HG03520 (cell line): ENCODE results near the gene GGT1.
"Not testable (repeated sequence)": the region's sequence is repeated elsewhere in the genome, so short reads cannot be mapped to it uniquely, and the experiment has no call there.

Experiments used
- ATAC-seq: cut with Tn5 transposase; IDR thresholded peaks from one replicate; pipeline ENCODE4 v1.9.1; 2021; ENCODE audit warnings: mild to moderate bottlenecking, moderate library complexity; ENCODE audit not compliant: unreplicated experiment

Gene GGT1

GRCh38 chr22:24583221-24584165 is 19.5 kb upstream of the GGT1 start:
- ATAC-seq, result no peak

GRCh38 chr22:24584166-24584790 is 18.7 kb upstream of the GGT1 start:
- ATAC-seq, result no peak

- ATAC-seq, result no peak
These were observed 18.1 kb upstream of the GGT1 start for GRCh38 chr22:24584871-24585411.

DNA sequence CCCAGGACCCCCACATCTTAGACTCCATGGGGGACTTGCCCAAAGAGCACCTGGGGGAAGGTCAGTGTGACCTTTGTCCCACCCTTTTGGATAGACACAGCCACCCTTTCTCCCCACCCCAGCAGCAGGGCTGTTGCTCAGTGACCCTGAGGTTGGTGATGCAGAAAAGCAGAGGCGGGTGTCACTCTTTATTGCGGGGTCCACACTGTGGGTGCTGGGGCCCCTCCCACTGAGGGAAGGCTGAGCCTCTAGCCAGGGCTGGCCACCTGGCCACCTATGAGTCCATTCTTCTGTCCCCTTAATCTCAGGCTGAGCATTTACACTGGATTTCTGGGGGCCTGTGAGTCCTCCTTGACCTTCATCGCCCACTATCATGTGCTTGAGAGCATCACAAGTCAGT is 17.5 kb upstream of the GGT1 start:
- no peak for ATAC-seq

- no peak for ATAC-seq
These were observed 17.0 kb upstream of the GGT1 start for GRCh38 chr22:24585927-24586546.

DNA sequence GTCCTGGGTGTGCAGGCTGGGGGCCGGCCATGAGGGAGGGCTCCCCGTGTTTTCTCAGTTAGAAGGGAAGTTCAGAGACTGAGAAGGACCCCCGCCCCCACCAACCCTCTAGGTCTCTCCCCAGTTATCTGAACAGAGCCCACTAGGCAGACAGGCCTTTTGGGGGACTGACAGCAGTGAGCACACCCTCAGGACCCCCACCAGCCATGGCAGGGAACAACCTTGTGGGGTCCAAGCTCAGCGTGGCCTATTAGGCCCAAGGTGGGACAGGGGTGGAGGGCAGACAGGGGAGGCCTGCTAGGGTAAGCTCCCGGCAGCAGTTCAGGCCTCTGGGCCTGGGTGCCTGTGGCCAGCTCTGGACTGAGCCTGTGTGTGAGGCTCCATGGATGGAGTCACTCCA is 15.7 kb upstream of the GGT1 start:
- ATAC-seq, result no peak

GRCh38 chr22:24587948-24588347 is 15.0 kb upstream of the GGT1 start:
- ATAC-seq, result no peak

DNA sequence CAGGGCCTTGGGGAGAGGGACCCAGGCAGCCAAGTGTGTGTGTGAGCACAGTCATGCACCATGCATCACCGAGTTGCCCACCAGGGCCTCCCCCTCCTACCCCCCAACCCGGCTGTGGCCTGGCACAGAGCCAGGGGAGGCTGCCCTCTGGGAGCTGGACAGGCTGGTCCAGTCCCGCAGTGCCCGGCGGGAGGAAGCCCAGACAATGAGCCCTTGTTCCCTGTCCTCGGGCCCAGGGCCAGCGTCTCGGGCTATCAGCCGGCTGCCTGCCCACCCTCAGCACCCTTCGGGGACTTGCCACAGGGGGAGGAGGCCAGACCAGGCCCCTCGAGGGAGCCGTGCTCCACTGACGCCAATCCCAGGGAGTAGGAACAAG is 14.6 kb upstream of the GGT1 start:
- ATAC-seq, result no peak

DNA sequence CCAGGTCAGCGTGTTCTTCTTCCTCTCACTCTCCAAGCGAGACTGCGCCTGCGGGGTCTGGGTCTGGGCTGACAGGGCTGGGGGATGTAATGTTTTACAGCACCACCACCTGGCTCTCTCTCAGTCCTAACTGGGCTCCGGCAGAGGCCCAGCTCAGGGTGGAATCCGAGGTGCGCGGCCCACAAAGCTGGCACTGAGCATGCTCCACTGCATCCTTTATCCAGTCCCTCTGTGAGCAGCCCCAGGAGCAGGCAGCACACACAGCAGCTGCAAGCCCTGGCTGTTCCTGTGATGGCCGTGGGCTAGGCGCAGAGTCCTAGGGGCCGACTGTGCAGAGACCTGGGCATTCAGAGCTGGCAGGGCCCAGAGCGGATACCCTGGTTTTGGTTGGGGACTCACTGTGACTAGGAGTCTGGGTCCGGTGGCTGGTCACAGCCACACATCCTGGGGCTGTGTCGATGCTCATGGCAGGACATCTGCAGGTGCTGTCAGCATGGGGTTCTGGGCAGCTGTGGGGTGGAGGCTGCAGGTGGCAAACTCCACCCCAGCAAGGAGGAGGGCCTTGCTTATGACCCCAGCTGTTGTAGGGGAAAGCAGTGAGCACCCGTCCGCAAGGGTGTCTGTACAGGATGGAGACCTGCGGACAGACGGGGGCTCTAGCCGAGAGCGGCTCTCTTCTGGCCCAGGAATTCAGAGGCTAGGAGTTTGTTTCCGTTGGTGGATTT is 14.1 kb upstream of the GGT1 start:
- ATAC-seq, result no peak

DNA sequence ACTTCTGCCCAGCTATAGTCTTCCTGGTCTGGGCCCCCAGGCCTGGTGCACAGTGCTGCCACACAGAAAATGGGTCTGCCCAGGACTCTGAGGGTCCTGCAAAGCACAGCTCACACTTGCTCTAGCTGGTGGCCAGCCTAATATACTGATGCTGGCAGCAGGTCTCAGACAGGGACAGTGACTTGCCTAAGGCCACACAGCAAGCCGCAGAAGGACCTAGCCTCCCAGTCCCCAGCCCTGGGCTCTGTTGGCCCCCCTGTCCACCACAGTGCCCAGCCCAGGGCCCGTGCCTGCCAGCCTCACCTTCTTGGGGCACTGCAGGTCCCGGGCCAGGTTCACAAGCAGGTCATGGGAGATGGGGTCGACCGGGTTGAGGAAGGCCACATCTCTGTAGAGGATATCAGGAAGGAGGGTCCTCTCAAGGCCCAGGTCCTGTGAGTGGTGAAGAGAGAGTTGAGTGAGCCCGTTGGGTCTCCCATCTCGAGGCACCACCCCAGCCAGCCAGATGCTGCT is 13.4 kb upstream of the GGT1 start:
- no peak for ATAC-seq

DNA sequence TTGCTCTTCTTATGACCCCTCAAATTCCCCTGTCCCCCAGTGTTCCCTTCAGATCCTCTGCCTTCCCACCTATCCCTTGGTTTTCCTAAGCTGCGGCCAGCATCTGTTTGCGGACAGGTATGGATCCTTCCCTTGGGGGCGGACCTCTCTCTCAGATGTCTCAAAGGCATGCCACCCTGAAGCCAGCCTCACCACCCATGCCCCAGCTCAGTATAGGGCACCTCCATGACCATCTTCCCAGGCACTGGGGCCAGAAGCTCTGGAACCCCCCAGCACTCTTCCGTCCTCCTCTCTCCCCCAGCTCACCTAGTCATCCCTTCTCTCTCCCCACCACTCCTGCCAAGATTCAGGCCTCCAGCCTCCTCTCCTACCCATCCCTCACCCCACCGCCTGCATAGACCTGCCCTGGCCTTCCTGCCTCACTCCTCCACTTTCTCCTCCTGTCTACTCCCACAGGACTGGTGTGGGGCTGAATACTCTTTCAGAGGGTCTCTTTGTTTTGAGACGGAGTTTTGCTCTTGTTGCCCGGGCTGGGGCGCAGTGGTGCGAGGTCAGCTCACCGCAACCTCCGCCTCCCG is 12.3 kb upstream of the GGT1 start:
- ATAC-seq, result no peak

DNA sequence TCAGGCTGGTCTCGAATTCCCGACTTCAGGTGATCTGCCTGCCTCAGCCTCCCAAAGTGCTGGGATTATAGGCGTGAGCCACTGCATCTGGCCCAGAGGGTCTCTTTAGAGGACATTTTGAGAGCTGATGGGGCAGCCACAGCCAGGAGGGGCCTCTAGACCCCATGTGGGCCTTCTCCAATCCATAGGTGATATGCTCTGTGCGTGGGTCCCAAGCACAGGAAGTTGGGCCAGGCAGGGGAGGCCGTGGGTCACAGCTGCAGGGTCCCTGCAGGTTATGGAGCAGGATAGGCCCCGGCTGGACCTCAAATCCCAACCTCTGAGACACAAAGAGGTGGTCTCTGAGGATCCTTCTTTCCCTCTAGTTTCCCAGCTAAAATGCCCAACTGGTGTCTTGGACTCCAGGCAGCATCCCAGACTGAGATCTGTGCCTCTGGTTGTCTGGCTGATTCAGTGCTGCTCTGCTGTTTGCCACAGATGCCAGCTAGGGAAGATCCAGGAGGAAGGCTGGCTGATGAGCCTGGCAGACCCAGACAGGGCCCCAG is 11.6 kb upstream of the GGT1 start:
- no peak for ATAC-seq

DNA sequence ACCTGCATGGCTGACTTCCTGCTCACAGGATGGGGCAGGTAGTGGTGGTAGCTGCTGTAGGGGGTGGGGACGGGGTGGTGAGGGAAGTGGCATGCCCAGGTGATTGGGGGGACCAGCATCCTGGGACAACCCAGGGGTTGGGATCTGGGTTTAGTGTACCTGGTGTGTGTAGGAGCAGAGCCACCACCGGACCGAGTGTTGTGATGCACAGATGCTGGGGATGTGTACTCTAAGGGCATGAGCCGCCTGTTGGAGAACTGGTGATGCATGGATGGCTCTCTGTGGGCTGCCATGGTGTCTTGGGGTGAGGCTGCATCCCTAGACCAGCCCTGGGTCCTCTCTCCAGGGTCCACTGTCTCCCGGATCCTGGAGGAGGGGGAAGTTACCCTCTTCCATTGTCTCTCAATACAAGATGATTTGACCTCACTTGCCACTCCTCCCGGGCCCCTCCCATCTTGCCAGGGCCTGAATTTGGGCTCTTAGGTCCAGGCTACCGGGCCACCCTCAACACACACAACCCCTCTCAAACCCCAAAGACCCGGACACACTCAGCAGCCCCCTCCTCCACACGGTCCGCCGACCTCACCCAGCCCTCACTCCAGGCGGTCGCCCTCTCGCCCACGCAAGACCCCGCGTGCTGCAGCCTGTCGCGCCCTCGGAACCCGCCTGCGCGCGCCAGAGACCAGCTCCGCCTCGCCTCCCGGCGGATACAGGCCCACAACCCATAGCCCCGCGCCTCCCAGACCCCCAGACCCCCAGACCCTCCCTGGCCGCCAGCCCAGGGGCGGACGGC is 10.7 kb upstream of the GGT1 start:
- ATAC-seq, result no peak

GRCh38 chr22:24592851-24593558 is 10.0 kb upstream of the GGT1 start, which contains the start of gene LRRC75B:
TSS of gene LRRC75B (minus strand) at chr22:24593073. CDS start at chr22:24593039, 34 bp downstream.
- ATAC-seq, result peak; percentile 71

- not testable (repeated sequence) for ATAC-seq
These were observed 9.5 kb upstream of the GGT1 start for GRCh38 chr22:24593559-24593835.

DNA sequence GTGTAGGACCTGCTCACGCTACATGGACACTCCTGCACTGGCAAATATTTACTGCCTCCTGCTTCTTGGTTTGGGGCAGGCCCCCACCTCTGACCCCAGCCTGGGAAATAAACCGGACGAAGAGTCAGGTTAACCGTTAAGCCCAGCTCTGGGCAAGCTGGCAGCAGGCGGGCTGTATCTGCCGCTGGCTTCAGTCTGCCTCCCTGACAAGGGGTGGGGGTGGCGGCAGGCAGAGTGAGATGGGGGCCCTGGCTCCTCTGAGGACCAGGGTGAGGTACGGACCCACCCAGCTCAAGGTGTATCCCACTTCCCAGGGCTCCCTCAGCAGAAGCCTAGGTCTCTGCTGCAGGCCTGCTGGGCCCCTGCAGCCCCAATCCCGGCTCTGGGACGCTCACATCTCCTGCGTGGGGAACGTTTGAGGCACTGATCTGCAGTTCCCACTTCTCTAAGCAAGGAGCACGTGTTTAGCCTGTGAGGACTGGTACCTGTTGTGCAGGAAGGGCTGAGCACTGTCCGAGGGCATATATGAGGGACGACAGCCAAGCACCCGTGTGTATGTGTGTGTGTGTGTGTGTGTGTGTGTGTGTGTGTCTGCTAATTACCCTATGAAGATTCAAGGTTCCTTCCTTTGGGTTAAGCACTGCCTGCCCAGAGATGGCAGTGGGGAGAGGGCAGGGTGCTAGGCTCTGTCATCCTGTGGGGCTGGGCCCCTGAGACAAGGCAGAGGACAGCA is 9.0 kb upstream of the GGT1 start:
- ATAC-seq, result no peak

DNA sequence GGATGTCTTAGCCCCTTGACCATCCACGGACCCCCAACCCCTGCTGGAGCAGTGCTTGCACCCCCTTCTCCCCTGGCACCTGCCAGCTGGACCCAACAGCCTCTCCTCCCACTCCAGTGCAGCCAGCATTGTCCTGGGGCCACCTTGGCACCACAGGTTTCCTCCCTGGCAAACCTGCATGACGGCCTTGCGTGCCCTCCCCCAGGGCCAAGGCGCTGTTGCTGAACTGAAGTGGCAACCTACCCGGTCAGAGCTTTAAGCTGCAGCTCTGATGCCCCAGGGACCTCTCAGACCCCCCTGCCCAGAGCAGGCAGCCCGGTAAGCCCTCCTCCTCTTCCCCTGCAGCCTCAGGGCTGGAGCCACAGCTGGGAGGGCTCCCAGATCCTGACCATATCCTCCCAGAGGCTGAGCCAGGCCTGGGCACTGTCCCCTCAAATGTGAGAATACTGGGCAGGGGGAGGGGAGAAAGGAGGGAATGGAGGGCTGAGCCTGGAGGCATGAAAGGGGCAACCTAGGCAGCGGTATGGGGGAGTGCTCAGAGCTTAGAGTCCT is 8.3 kb upstream of the GGT1 start:
- ATAC-seq, result no peak

DNA sequence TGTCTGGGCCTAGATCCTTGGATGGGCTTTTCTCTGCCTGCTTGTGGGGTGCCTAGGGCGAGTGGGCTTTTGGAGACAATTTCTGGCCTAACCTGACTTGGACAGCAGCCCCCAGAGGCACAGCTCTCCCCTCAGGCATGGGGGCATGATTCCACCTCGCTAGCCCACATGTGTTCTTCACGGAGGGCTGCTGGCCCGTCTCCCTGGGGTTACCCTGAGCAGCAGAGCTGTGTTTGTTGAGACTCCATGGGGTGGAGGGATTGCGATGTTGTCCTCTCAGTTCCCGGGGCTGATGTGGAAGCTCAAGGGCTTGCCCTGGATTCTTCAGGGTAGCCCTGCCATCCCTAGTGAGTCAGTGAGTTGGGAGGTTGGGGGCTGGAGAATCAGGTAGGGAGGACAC is 7.8 kb upstream of the GGT1 start:
- no peak for ATAC-seq
